B cell (primary cell): ENCODE results near the gene SLC19A1. TPM values are rescaled to one million over a fixed set of nuclear protein-coding genes. Genes with fewer than 3 reads are reported as not detected.

Experiments
- ATAC-seq: fragments of 200-7000 bp; cut with Tn5 transposase; one replicate; pipeline ENCODE4 v1.10.0; 2021; ENCODE audit warnings: low read depth, mild to moderate bottlenecking, moderate number of reproducible peaks, moderate library complexity
- CTCF ChIA-PET: fragments of 350-600 bp; sonication (Branson Sonifier 250); formaldehyde crosslinking; loops from one replicate; lab custom pipeline; 2021; ENCODE audit warnings: antibody characterized with exemption, inconsistent platforms; lab: Charles Lee
- POLR2A ChIA-PET: fragments of 350-600 bp; sonication (Branson Sonifier 250); formaldehyde crosslinking; loops from one replicate; lab custom pipeline; 2021; ENCODE audit warnings: antibody characterized with exemption; lab: Charles Lee
- DNase-seq: peaks from one replicate; pipeline ENCODE4 v3.0.0; 2013
- H2AFZ ChIP-seq: 2 replicates; pipeline ENCODE4 v1.6.1; 2012; ENCODE audit warnings: mild to moderate bottlenecking, low read depth, low read length; ENCODE audit not compliant: insufficient read depth, poor library complexity, severe bottlenecking
- H3K27ac ChIP-seq, 2 donors: 1 replicate in 1 of 2; 2 replicates in 1 of 2; pipeline ENCODE4 v1.5.1; 2012 to 2013; ENCODE audit warnings: low read length in 2 of 2, mild to moderate bottlenecking in 2 of 2, moderate library complexity in 1 of 2
- H3K27me3 ChIP-seq, 4 experiments: fragments of 200-600 bp in 1 of 4; sonication (generic) in 1 of 4; replicated peaks in 1 of 4; 1 replicate in 2 of 4; 2 replicates in 2 of 4; pipeline versions ENCODE4 v1.6.1 to v1.7.0; 2013 to 2016; ENCODE audit warnings: low read length in 3 of 4, mild to moderate bottlenecking in 2 of 4, mixed read lengths in 1 of 4, moderate library complexity in 1 of 4; ENCODE audit not compliant: insufficient read depth in 4 of 4, control insufficient read depth in 3 of 4; ENCODE audit errors: control extremely low read depth in 1 of 4
- H3K36me3 ChIP-seq, 2 experiments: replicated peaks in 1 of 2; 1 replicate in 1 of 2; 2 replicates in 1 of 2; pipeline versions ENCODE4 v1.6.1 to v1.7.1; 2013; ENCODE audit warnings: low read length in 1 of 2; ENCODE audit not compliant: insufficient read depth in 2 of 2, control insufficient read depth in 1 of 2; ENCODE audit errors: control extremely low read depth in 1 of 2, extremely low read depth in 1 of 2
- H3K4me1 ChIP-seq, 2 donors: fragments of 200-600 bp in 1 of 2; sonication (generic) in 1 of 2; 1 replicate in 1 of 2; 2 replicates in 1 of 2; pipeline versions ENCODE4 v1.5.1 to v1.6.1; 2013 to 2017; ENCODE audit warnings: low read length in 2 of 2; ENCODE audit not compliant: control insufficient read depth in 2 of 2, insufficient read depth in 2 of 2
- H3K4me2 ChIP-seq: replicated peaks from 2 replicates; pipeline ENCODE3; 2012; ENCODE audit warnings: mild to moderate bottlenecking, low read depth, low read length; ENCODE audit not compliant: poor library complexity, severe bottlenecking
- H3K4me3 ChIP-seq, 5 experiments: fragments of 200-600 bp in 1 of 5; sonication (generic) in 1 of 5; 1 replicate in 3 of 5; 2 replicates in 2 of 5; pipeline versions ENCODE4 v1.5.1 to v1.7.0; 2011 to 2016; ENCODE audit warnings: low read length in 4 of 5, mild to moderate bottlenecking in 4 of 5, low read depth in 2 of 5, control low read depth in 1 of 5, moderate library complexity in 1 of 5; ENCODE audit not compliant: insufficient read depth in 1 of 5; ENCODE audit errors: control extremely low read depth in 1 of 5, extremely low read depth in 1 of 5
- H3K79me2 ChIP-seq: fragments of 200-600 bp; sonication (generic); one replicate; pipeline ENCODE4 v1.6.0; 2016; ENCODE audit warnings: low read length; ENCODE audit not compliant: control insufficient read depth, insufficient read depth
- H3K9ac ChIP-seq: fragments of 200-600 bp; sonication (generic); 2 replicates; pipeline ENCODE4 v1.6.1; 2017; ENCODE audit warnings: mild to moderate bottlenecking, low read length, moderate library complexity
- H3K9me3 ChIP-seq, 3 donors: one replicate each; pipeline versions ENCODE4 v1.6.1 to v1.7.1; 2013; ENCODE audit warnings: low read length in 2 of 3; ENCODE audit not compliant: control insufficient read depth in 2 of 3, insufficient read depth in 1 of 3; ENCODE audit errors: control extremely low read depth in 1 of 3
- H4K20me1 ChIP-seq: 2 replicates; pipeline ENCODE4 v1.6.0; 2012; ENCODE audit warnings: mild to moderate bottlenecking, low read length; ENCODE audit not compliant: insufficient read depth, control insufficient read depth, poor library complexity, severe bottlenecking
- H3K27ac Mint-ChIP-seq: one replicate; pipeline ENCODE4 v1.8.0; 2021; ENCODE audit warnings: mixed read lengths
- H3K27me3 Mint-ChIP-seq: one replicate; pipeline ENCODE4 v1.8.0; 2021; ENCODE audit warnings: mixed read lengths
- H3K4me1 Mint-ChIP-seq: one replicate; pipeline ENCODE4 v1.8.0; 2021; ENCODE audit warnings: mixed read lengths
- H3K4me3 Mint-ChIP-seq: one replicate; pipeline ENCODE4 v1.8.0; 2021; ENCODE audit warnings: mixed read lengths
- H3K9me3 Mint-ChIP-seq: one replicate; pipeline ENCODE4 v1.8.0; 2022; ENCODE audit warnings: mixed read lengths; ENCODE audit not compliant: insufficient read depth
- CTCF ChIP-seq: fragments of 200-600 bp; IDR thresholded peaks from one replicate; pipeline ENCODE4 v1.8.0; 2022; ENCODE audit warnings: antibody characterized with exemption, mild to moderate bottlenecking
- EZH2 ChIP-seq: IDR thresholded peaks from 2 replicates; pipeline ENCODE4 v1.6.1; 2012; ENCODE audit warnings: borderline replicate concordance, low read depth, mild to moderate bottlenecking, moderate library complexity, low read length; ENCODE audit not compliant: insufficient read depth, poor library complexity, severe bottlenecking
- WGBS: methylation state at CpG from one replicate; pipeline ENCODE4 v1.1.5; 2013; ENCODE audit warnings: missing lambda C conversion rate; ENCODE audit not compliant: insufficient coverage; 5-methylcytosine and 5-hydroxymethylcytosine counted together
- intact Hi-C: fragments of 100-400 bp; cut with micrococcal nuclease; formaldehyde crosslinking; loops from one replicate; pipeline ENCODE4 v1.10.0; 2022
- polyA plus RNA-seq: library from polyadenylated mRNA; depleted of rRNA; stranded (reverse); fragments of >200 nt; gene quantifications from 2 replicates; pipeline ENCODE4 v1.2.3, GENCODE V29; 2012
- total RNA-seq, 2 donors: library from RNA; stranded (reverse); fragments of 120-200 nt in 1 of 2; gene quantifications; 1 replicate in 1 of 2; 2 replicates in 1 of 2; pipeline versions ENCODE4 v1.2.3 to v1.2.4, GENCODE V29; 2013 to 2022

SLC19A1 gene
- total and polyA plus RNA-seq, 2 donors (not counting 1 experiment from before 2014, with no cell fraction given), result 8.7 to 10.1 TPM

DNA sequence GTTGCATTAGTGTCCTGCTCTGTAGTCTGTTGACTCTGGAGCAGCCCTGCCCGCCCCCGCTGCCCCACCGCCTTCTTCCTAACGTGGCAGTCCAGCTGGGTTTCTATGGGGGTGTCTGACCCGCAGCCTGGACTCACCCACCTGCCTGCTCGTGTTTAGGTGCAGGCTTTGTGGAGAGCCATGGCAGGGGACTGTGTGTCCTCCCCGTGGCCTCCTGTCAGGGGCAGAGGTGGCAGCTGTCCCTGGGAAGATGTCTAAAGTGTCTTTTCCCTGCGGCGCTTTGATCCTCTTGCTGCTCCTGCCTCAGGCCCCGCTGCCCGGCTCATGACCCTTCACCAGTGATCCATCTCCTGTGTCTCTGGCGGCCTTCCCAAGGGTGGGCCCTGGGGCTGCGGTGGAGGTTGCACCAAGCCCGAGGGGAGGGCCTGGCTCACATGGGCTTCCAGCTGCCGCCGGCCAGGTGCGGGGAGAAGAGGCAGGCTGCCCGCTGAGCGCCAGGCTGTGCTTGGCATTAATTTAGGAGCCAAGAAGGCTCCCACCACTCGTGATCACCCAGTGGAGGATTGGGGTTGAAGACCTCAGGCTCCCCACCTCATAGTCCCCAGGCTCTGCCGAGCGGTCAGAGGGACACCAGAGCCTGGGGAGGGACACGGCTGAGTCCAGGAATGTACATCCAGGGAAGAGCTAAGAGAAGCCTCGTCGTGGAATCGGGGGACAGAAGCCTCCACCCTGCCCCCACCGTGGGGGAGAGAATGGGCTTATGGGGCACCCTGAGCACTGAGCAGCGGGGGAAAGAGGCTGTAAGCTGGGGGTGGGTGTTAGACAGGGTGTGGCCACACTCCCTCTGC, 93.2 kb downstream of the SLC19A1 start:
- POLR2A ChIA-PET, result no interaction called here
- no peak overlapping the region for H3K27ac ChIP-seq
- Mint-ChIP-seq H3K4me3 (no peak overlapping the region), H3K27me3 (peaks cover 14% of the 10 kb centered on the region), H3K4me1 (no peaks in the 10 kb centered on the region), H3K27ac (no peak overlapping the region), H3K9me3 (no peaks in the 10 kb centered on the region)
- DNase-seq (no peak), ATAC-seq (no peak)
- H3K4me3 ChIP-seq, result no peak overlapping the region
- intact Hi-C loops, result no loop called here
- no peak for TF ChIP-seq EZH2
- TF ChIP-seq CTCF, result no peak
- H3K9me3 ChIP-seq, result peaks cover 1 to 9% (median 4%) of the 10 kb centered on the region in 3 donors
- H3K36me3 ChIP-seq, result no peaks in the 10 kb centered on the region
- CTCF ChIA-PET, result interaction anchor here (0.8 kb wide), 1 partner anchor 297 kb away, joined by 3 read pairs; no protein-coding TSS in a partner anchor
- no peak overlapping the region for H3K9ac ChIP-seq
- H3K4me1 ChIP-seq, result no peaks in the 10 kb centered on the region
- no peaks in the 10 kb centered on the region for H3K79me2 ChIP-seq
- H3K4me2 ChIP-seq, result no peak overlapping the region
- 93% methylated on average over 28 of the region's 28 CpGs for WGBS
- H4K20me1 ChIP-seq, result no peaks in the 10 kb centered on the region
- H3K27me3 ChIP-seq, result peaks cover 0 to 13% (median 0%) of the 10 kb centered on the region in 4 experiments
- H2AFZ ChIP-seq, result no peak overlapping the region

- Histone ChIP-seq H3K36me3 (no peaks in the 10 kb centered on the region), H3K9ac (no peak overlapping the region), H3K4me2 (no peak overlapping the region), H3K27me3 (peaks cover 0 to 13% (median 0%) of the 10 kb centered on the region in 4 experiments), H3K4me3 (no peak overlapping the region), H3K79me2 (no peaks in the 10 kb centered on the region), H4K20me1 (no peaks in the 10 kb centered on the region), H3K4me1 (no peaks in the 10 kb centered on the region), H2AFZ (no peak overlapping the region), H3K9me3 (peaks cover 1 to 9% (median 4%) of the 10 kb centered on the region in 3 donors), H3K27ac (no peak overlapping the region)
- Mint-ChIP-seq H3K27me3 (peaks cover 14% of the 10 kb centered on the region), H3K4me3 (no peak overlapping the region), H3K4me1 (no peaks in the 10 kb centered on the region), H3K27ac (peak overlapping the region; percentile 16), H3K9me3 (no peaks in the 10 kb centered on the region)
- ChIA-PET POLR2A (no interaction called here), CTCF (no interaction called here)
- no peak for ATAC-seq
- DNase-seq, result no peak
- no peak for TF ChIP-seq CTCF
- TF ChIP-seq EZH2, result no peak
- 95% methylated on average over 20 of the region's 20 CpGs for WGBS
- intact Hi-C loops, result no loop called here
Observed at GRCh38 chr21:45448283-45448809, 93.9 kb downstream of the SLC19A1 start.
